Lower leg skin (tissue), 4 donors: ENCODE results near the gene GNG7. TPM values are rescaled to one million over a fixed set of nuclear protein-coding genes. Genes with fewer than 3 reads are reported as not detected.
A peak's percentile ranks its signal among the peaks of the same experiment; 100 is the strongest.

ENCODE experiments used
- DNase-seq, 2 donors: peaks; one replicate each; pipeline ENCODE4 v3.0.0-alpha.2; 2019; ENCODE audit warnings: low spot score in 2 of 2
- H3K4me3 ChIP-seq: fragments of 200-600 bp; sonication (generic); 2 replicates; pipeline ENCODE4 v1.5.1; 2017; ENCODE audit warnings: mild to moderate bottlenecking, low read depth; ENCODE audit not compliant: poor library complexity, severe bottlenecking
- POLR2A ChIP-seq, 2 donors: fragments of 450-650 bp; IDR thresholded peaks; one replicate each; pipeline ENCODE4 v1.6.1; 2016 to 2017; ENCODE audit warnings: antibody characterized with exemption in 2 of 2, mild to moderate bottlenecking in 1 of 2, moderate library complexity in 1 of 2
- WGBS, 2 donors: methylation state at CpG; one replicate each; pipeline ENCODE4 v1.1.5; 2018; 5-methylcytosine and 5-hydroxymethylcytosine counted together
- intact Hi-C: fragments of 100-400 bp; cut with DNase I; formaldehyde crosslinking; loops from one replicate; pipeline ENCODE4 v1.15.0; 2023; ENCODE audit warnings: low total_unique reads
- microRNA-seq, 2 donors: library from miRNA; unstranded; fragments of <30 nt; microRNA quantifications; one replicate each; pipeline ENCODE4, GENCODE V29; 2016; ENCODE audit warnings: borderline replicate concordance in 2 of 2, borderline number of aligned reads in 1 of 2
- total RNA-seq, 4 donors: library from RNA; depleted of rRNA; stranded (reverse); fragments of >200 nt; gene quantifications; one replicate each; pipeline ENCODE4 v1.1.0, GENCODE V29; 2016
- TF ChIP-seq, protein P1 (sequence below), 3 donors: fragments of 450-650 bp; IDR thresholded peaks; one replicate each; pipeline ENCODE4 v1.5.1; 2016; ENCODE audit warnings: antibody characterized with exemption in 3 of 3, mild to moderate bottlenecking in 3 of 3, moderate library complexity in 2 of 3

The GNG7 gene
- total RNA-seq, 4 donors from 2014 or later: 0.59 to 3.4 (median 2.4) TPM

GRCh38 chr19:2462635-2463421 is 239.7 kb downstream of the GNG7 start:
- H3K4me3 ChIP-seq: no peak overlapping the region
- no peak for TF ChIP-seq POLR2A (IDR thresholded peaks at IDR 0.05)
- TF ChIP-seq, protein P1, sequence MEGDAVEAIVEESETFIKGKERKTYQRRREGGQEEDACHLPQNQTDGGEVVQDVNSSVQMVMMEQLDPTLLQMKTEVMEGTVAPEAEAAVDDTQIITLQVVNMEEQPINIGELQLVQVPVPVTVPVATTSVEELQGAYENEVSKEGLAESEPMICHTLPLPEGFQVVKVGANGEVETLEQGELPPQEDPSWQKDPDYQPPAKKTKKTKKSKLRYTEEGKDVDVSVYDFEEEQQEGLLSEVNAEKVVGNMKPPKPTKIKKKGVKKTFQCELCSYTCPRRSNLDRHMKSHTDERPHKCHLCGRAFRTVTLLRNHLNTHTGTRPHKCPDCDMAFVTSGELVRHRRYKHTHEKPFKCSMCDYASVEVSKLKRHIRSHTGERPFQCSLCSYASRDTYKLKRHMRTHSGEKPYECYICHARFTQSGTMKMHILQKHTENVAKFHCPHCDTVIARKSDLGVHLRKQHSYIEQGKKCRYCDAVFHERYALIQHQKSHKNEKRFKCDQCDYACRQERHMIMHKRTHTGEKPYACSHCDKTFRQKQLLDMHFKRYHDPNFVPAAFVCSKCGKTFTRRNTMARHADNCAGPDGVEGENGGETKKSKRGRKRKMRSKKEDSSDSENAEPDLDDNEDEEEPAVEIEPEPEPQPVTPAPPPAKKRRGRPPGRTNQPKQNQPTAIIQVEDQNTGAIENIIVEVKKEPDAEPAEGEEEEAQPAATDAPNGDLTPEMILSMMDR (IDR thresholded peaks at IDR 0.05): no peak
- DNase-seq: peak; percentile 84 to 96
- intact Hi-C loops: no loop called here
- WGBS, 2 donors: 10 to 12% methylated on average over 35 to 46 of the region's 46 CpGs

GRCh38 chr19:2461751-2462634 is 240.5 kb downstream of the GNG7 start:
- TF ChIP-seq, protein P1 (IDR thresholded peaks at IDR 0.05): no peak
- TF ChIP-seq POLR2A (IDR thresholded peaks at IDR 0.05): no peak

More at GRCh38 chr19:2461751-2462634, 240.5 kb downstream of the GNG7 start:
- intact Hi-C loops: no loop called here
- peak overlapping the region; percentile 44 for H3K4me3 ChIP-seq
- 3 to 7% methylated on average over 38 to 54 of the region's 62 CpGs for WGBS, 2 donors
- DNase-seq: peak in 1 of 2 donors; percentile 89

Small RNA genes lying within 50 kb of the gene (microRNA-seq; reads per million reads assigned to microRNA genes)
- 0 reads per million in 2 donors for gene MIR7850

Other genes with a start within 250 kb of the GNG7 start
- 10 to 100 TPM; 14.4 to 41.8 (median 34.7) TPM for gene LMNB2, start 245.7 kb downstream of the GNG7 start, total RNA-seq
- 100 to 1,000 TPM in 2 of 4 donors, 10 to 100 TPM in 2; 74.0 to 205 (median 106) TPM for gene GADD45B, start 226.6 kb downstream of the GNG7 start, total RNA-seq
- 1 to 10 TPM in 3 of 4 donors, under 1 TPM in 1; 0.46 to 6.1 (median 3.4) TPM for gene DIRAS1, start 18.7 kb upstream of the GNG7 start, total RNA-seq
- 10 to 100 TPM; 20.2 to 27.0 (median 21.6) TPM for gene SLC39A3, start 37.3 kb upstream of the GNG7 start, total RNA-seq
- 10 to 100 TPM; 37.9 to 49.5 (median 44.1) TPM for gene SGTA, start 80.6 kb upstream of the GNG7 start, total RNA-seq
- gene THOP1, start 82.8 kb upstream of the GNG7 start, total RNA-seq: 10 to 100 TPM; 35.9 to 56.5 (median 43.7) TPM
- 1 to 10 TPM; 6.2 to 8.6 (median 7.3) TPM for gene ZNF554, start 117.2 kb upstream of the GNG7 start, total RNA-seq
- 1 to 10 TPM; 2.4 to 5.5 (median 3.6) TPM for gene ZNF555, start 138.8 kb upstream of the GNG7 start, total RNA-seq
- under 1 TPM in 1 of 4 donors, not detected in 3; 0.03 TPM for gene ZNF556, start 164.6 kb upstream of the GNG7 start, total RNA-seq
- 10 to 100 TPM; 21.0 to 33.9 (median 29.2) TPM for gene ZNF57, start 198.2 kb upstream of the GNG7 start, total RNA-seq
- 1 to 10 TPM; 3.7 to 5.9 (median 4.8) TPM for gene ZNF77, start 242.3 kb upstream of the GNG7 start, total RNA-seq